ENCODE measurements around the gene TBC1D16.

Gene TBC1D16

DNA sequence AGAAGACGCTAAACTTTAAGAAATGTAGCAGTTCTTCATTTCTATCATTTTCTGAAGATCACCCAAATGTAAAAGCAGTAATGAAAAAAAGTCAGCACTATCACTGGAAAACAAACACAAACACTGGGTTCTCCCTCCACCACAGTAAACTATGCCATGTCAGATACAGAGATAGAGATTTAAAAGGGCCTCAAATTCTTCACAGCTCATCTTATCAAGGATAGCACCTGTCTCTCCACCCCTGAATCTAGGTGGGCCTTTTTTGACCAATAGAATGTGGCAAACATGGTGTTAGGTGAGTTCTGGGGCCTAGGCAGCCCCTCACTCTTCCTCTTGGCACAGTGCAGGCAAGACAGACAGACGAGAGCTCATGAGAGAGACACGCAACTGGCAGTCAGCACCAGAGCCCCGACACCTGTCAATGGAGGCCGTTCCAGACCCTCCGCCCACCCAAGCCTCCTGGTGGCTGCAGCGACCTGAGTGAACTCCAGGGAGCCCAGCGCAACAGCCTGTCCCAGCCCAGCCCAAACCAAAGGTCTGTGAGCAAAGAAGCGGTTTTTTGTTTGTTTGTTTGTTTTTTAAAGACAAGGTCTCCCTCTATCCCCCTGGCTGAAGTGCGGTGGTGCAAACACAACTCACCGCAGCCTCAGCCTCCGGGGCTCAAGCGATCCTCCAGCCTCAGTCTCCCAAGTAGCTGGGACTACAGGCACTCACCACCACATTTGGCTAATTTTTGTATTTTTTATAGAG, 79.8 kb downstream of the TBC1D16 start:
- TF ChIP-seq, protein P1, sequence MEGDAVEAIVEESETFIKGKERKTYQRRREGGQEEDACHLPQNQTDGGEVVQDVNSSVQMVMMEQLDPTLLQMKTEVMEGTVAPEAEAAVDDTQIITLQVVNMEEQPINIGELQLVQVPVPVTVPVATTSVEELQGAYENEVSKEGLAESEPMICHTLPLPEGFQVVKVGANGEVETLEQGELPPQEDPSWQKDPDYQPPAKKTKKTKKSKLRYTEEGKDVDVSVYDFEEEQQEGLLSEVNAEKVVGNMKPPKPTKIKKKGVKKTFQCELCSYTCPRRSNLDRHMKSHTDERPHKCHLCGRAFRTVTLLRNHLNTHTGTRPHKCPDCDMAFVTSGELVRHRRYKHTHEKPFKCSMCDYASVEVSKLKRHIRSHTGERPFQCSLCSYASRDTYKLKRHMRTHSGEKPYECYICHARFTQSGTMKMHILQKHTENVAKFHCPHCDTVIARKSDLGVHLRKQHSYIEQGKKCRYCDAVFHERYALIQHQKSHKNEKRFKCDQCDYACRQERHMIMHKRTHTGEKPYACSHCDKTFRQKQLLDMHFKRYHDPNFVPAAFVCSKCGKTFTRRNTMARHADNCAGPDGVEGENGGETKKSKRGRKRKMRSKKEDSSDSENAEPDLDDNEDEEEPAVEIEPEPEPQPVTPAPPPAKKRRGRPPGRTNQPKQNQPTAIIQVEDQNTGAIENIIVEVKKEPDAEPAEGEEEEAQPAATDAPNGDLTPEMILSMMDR (conservative IDR thresholded peaks at IDR 0.05; ENCODE audit: control insufficient read depth, insufficient read depth, low read depth, low read length): no peak
- H3K4me3 ChIP-seq (ENCODE audit: control insufficient read depth, low read depth, low read length): no peak overlapping the region
- DNase-seq (ENCODE audit: low read depth): no peak

DNA sequence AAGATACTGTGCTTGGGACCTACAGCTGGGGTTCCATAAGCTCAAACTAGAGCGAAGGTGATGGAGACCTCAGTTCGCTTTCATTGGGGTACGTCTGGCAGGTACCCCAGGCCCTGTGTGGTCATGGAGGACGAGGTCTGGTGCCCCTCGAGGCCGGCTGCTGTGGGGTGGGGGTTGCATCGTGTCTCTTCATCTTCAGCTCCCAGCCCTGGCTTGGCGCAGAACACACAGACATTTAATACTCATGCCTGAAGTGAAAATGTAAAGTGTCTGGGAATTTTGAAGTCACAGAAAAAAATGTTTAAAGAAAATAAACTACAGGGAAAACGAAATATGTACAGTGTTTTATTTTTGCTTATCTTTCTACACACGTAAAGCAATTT, 80.5 kb downstream of the TBC1D16 start:
- TF ChIP-seq, protein P1 (conservative IDR thresholded peaks at IDR 0.05; ENCODE audit: control insufficient read depth, insufficient read depth, low read depth, low read length): no peak
- DNase-seq (ENCODE audit: low read depth): no peak
- H3K4me3 ChIP-seq (ENCODE audit: control insufficient read depth, low read depth, low read length): no peak overlapping the region

DNA sequence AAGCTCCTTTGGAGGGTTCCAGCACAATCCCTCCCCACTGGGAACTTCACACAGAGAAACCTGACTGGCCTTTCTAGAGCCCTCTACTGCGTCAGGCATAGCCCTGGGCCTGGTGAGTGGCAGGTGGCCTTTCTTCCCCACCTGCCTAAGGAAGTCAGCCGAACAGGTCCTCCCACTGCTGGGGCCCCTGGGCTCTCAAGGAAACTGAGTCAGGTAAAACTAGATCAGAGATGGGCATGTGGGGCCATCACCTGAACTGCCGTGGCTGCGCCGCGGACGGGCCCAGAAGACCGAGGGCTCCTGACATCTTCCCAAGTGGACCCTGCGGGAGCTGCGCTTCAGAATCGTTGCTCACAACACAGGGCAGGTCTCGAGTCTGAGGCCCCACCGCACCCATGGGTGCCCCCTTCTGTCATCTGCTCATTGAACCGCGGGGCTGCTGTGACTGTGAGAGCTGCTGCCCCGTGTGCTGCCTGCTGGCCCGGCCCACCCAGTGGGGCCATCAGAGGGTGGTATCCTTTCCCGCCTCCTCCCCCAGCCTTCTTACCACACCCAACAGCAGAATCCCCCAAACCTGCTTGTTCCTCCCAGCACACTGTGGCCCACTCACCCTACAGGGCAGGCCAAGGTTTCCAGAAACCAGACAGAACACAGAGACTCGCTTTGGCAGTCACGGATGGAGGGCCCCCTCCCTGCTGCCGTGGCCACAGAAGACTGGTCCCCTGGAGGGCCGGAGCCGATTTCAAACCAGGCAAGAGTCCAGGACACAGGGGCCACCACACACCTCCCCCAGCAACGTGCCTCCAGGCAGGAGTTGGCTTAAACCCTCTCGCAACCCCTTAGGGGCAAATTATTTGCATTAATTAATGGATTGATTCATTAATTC, 81.1 kb downstream of the TBC1D16 start:
- no peak for DNase-seq (ENCODE audit: low read depth)
- TF ChIP-seq, protein P1 (conservative IDR thresholded peaks at IDR 0.05; ENCODE audit: control insufficient read depth, insufficient read depth, low read depth, low read length): no peak
- no peak overlapping the region for H3K4me3 ChIP-seq (ENCODE audit: control insufficient read depth, low read depth, low read length)

DNA sequence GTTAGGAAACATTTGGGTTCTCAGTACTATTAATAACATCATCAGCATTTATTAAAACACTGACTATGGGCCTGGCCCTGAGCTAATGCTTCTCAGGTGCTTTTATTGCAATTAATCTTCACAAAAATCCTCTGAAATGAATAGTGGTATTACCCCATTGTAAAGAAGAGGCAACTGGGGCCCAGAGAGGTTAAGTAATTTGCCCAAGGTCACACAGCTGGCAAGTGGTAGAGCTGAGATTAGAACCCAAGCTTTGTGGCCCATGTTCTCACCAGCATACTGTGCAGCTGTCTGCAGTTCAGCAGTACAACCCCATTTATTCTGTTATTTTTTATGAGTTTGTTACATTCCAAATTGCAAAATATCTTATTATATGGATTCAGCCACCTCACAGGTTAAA, 82.3 kb downstream of the TBC1D16 start:
- DNase-seq (ENCODE audit: low read depth): no peak
- TF ChIP-seq, protein P1 (conservative IDR thresholded peaks at IDR 0.05; ENCODE audit: control insufficient read depth, insufficient read depth, low read depth, low read length): no peak
- H3K4me3 ChIP-seq (ENCODE audit: control insufficient read depth, low read depth, low read length): no peak overlapping the region

DNA sequence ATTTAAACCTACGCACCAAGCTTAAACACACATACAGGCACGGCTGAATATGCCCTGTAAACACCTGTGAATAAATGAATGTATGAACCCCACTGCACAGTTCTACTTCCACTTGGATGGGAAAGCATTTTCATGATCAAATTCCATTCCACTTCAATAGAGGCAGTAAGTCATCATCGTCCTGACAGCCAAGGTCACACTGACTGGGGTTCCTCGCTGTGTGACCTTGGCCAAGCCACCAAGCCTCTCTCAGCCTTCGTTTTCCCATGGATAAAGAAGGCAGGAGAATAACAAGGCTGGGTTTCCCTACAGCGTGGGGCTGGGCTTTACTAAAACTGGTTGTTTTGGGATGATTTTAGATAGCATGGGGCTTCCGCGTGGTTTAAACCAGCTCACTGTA, 82.8 kb downstream of the TBC1D16 start:
- H3K4me3 ChIP-seq (ENCODE audit: control insufficient read depth, low read depth, low read length): no peak overlapping the region
- TF ChIP-seq, protein P1 (conservative IDR thresholded peaks at IDR 0.05; ENCODE audit: control insufficient read depth, insufficient read depth, low read depth, low read length): no peak
- DNase-seq (ENCODE audit: low read depth): no peak

DNA sequence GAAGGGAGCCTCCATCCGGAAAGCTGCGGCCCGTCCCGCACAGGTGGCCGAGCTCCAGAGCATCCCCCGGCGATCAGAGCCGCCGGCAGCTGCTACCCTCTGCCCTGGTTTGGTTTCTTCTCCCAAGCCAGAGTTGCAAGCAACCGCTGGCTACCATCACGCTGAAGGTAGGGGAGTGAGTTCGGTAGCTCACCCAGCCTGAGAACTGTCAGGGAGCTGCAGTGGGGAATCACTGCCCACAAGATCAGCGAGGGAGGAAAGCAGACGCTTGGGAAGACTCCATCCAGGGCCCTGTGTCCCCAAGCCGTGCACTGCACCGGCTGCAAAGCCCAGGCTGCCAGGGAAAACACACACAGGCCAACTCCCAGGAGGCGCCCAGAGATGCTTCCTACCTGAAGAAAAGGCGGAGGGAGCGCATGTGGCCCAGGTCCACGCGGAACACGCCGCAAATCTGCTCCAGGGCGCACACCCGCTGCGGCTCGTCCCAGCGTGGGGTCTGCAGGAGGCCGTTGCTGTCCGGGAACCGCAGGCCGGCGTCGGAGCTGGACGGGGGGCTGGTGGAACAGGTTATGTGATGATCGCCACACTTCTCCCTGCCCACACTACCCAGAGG, 83.3 kb downstream of the TBC1D16 start:
- no peak for DNase-seq (ENCODE audit: low read depth)
- TF ChIP-seq, protein P1 (conservative IDR thresholded peaks at IDR 0.05; ENCODE audit: control insufficient read depth, insufficient read depth, low read depth, low read length): no peak
- H3K4me3 ChIP-seq (ENCODE audit: control insufficient read depth, low read depth, low read length): no peak overlapping the region

Measured in fibroblast of mammary gland (primary cell).